Pons (tissue), 1 donor: ENCODE results near the gene PDE9A.
A peak's percentile ranks its signal among the peaks of the same experiment; 100 is the strongest.

ENCODE experiments used
- DNase-seq: peaks from one replicate; pipeline ENCODE4 v3.0.0-alpha.2; 2016; ENCODE audit warnings: low spot score

PDE9A gene

GRCh38 chr21:42644223-42645208 lies 8.9 kb upstream of the PDE9A start:
- no peak for DNase-seq

DNA sequence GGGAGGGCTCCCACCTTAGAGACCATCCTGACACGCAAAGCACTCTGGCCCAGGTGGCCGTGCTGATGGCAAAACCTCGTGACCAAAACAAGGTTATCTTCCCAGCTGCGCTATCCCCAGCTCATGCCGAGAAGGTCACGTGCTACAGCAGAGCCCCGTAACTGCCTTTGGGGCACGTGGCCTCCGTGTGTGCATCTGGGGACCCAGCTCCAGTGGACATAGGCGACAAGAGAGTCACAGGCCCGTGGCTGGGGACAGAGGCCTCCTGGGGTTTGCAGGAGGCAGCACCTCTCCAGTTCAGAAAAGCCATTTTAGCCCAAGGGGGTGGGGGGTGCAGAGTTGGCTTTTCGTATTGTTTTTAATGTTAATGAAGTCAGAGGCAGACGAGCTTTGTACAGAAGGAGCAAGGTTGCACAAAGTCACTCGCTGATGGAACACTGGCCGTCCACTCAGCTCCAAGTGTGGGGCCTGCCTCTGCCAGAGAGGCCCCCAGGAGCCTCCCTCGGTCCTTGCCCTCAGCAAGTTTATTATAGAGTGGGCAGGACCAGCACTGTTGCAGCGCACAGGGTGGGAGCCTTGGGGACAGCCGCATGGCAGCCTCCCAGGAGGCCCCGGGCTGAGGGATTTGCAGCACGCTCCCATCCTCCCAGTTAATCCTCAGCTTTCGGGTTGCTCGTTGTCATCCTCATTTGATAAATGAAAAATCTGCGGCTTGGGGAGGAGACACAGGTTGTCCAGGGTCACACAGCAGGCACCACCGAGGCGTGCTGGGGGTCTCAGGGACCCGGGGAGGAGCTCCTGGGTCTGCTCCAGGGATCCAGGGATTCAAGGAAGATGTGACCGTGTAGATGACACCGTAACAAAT lies 8.0 kb upstream of the PDE9A start:
- DNase-seq, result no peak

GRCh38 chr21:42646076-42646825 lies 7.2 kb upstream of the PDE9A start:
- DNase-seq, result no peak

DNA sequence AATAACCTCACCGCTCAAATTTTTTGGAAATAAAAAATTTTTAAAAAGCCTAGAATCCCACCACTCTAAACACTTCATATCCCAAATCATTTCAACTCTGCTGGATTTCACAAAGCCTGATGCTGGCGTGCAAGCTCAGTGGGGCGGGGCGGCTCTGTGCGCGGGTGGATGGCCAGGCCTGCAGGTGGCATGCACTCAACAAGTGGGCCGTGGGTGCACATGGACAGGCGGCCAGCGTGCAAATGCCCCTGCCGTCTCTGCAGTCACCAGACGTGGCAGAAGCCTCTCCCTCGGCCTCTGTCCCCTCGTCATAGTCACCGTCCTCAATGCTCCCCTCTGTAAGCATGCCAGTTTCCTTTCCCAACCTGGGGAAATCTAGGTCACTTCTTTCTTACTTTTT lies 6.6 kb upstream of the PDE9A start:
- DNase-seq, result no peak

DNA sequence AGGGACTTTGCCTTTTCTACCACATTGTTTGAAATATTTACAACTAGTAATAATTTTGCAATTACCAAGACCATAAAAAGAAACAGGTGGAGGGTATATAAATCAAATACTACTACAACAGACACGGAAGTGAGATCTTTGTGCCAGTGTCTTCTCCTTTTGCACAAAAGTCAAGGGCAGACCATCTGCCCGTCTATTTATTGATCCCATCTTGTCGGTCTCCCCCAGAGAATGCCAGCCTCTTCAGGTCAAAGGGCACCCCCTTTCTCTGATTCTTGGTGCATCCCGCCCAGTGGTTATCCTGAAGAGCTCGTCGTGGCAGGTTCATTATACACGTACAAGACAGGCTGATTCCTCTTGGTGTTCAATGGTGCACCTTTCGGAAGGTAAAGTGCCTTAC lies 4.8 kb upstream of the PDE9A start:
- no peak for DNase-seq

DNA sequence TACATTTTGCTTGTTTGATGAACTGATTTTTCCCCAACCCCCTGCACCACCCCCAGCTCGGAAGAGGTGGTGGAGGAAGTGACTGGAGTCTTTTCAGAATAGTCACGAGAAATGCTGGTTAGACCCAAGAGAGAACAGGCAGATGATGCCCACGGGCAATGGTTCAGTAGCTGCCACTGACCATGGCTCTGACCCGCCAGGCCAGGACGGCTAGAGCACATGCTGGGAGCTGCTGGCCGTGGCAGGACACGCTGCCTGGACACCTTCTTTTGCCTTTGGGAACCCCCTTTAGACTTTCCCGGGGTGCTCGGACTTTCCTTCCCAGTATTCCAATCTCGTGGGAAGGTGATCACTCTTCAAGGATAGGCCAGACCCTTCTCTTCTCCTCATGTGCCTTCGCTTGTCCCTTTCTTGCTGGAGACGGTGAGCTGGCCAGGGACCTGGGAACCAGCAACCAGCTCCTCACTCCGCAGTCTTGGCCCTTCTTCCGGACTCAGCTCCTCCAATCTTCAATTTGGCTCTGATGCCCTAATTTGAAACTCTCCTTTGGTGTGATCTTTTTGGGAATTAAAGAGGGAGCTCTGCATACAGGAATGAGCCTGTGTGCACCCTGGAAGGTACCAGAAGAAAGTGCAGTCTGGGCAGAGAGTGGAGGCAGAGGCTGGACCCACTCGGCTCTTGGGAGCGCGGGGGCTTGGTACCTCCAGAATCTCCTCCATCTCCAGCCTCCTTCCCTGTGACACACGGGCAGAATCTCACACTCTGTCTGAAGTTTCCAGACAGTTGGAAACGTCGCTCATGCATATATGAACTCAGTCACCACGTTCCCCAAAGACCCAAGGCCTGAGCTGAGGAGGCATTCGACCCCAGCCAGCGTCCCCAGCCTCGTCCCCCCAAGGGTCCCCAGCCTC lies 4.0 kb upstream of the PDE9A start:
- DNase-seq, result no peak

- DNase-seq, result no peak
These were observed 3.4 kb upstream of the PDE9A start for GRCh38 chr21:42650033-42650370.

- no peak for DNase-seq
These were observed 2.7 kb upstream of the PDE9A start for GRCh38 chr21:42650441-42651421.

- DNase-seq, result no peak
These were observed 1.7 kb upstream of the PDE9A start for GRCh38 chr21:42651515-42652401.

GRCh38 chr21:42652527-42653230 lies 742 bp upstream of the PDE9A start:
- peak; percentile 79 for DNase-seq

DNA sequence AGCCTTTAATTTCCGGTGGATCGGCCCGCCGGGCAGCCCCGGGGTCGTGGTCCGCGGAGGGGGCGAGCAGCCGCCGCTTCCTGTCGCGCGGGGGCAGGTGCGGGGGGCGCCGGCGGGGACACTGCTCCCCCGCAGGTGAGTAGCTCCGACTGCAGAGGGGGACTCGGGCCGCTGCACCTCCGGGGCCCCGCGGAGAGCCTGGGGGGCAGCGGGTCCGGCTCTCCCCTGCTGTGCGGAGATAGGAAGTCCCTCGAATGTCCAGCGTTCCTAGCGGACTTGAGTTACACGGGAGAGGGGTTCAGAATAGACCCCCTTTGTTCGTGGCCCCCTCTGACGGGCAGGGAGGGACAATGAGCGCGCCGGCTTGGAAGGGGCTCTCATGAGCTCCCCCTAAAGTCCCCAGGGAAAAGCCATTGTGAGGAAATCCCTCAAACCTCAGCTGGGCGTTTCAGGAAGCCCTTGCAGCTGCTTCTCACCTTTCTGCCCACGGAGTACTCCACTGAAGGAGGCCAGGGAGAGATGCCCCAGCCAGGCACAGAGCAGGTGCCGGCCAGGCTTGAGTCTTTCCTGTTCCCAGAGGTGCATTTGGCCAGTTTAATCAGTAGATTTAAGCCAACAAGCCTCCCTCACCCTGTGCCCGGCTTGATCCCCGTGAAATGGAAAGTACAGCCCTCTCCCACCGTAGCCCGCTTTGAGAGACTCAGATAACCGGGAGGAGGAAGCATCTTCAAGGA lies 925 bp downstream of the PDE9A start:
- DNase-seq, result peak; percentile 35

DNA sequence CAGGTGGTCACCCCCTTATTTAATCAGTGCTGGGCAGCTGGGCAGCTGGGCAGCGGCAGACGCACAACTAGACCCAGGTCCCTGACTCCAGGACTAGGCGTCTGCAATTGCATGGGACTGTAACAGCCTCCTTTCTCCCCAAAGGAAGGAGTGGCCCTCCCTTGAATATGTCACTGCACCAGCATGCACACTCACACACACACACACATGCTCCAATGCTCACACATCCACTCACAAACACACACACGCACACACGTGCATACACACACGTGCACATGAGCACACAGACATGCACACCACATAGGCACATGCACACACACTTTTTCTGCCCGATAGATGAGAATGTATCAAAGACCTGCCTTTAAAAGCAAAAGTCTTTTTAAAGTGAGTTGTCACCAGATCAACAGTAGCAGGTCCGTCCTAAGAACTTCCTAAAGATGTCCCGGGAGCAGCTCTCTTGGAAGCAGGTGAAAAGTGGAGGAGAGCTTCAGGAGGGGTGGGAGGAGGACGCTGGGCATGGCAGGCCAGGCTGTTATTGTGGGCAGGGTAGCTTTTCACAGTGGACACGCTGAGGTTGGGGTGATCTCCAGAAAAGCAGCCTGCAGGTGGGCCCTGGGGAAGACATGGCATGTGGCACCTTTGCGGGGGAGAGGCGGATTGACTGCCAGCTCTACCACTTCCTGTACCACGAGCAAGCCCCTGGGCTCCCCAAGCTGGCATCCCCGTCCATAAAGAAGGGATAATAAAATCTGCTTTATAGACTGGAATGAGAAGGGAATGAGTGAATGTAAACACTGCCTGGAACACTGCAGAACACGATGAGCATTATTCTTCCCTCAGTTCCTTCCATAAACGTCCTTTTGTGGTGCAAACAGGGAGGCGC lies 1.7 kb downstream of the PDE9A start:
- DNase-seq, result no peak

DNA sequence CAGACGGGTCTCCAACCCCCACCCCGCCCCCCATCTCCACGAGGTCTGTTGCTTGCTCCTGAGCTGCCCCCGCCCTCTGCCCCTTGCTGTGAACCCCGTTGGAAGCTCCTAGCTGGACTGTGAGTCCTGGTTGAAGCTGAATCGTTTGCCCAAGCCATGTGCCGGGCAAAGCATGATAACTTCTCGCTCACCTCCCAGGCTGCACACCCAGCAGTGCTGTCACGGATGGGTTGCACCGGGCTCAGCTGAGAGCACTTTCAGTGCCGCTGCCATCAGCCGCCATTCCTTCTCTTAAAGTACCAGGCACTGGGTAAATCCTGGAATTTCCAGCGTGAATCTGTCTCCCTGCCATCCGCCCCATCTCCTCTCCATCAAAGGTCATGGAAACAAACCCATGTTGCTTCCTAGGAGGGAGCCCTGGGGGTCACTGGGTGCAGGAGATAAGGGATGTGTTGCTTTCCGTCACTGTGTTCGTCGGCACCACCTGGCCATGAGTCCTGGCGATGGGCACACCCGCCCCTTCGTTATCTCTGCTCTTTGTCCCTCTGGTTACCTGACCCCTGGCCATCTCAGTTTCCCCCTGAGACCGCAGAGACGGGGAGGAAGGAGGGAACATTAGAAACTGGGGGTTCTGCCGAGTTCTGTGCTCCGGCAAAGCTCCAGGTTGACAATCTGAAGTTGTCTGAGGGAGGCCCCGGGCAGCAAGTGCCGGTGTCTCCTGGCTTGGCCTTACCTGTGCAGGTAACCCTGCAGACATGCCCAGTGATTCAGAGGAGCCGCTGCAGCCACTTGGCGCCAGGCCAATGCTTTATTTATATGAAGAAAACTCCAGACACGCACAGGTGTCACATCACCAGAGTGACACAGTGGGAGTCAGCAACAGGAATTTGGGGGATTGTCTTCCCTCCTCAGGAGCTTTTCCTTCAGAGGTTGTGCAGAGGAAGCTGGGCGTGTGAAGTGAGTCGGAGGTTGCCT lies 2.7 kb downstream of the PDE9A start:
- no peak for DNase-seq

DNA sequence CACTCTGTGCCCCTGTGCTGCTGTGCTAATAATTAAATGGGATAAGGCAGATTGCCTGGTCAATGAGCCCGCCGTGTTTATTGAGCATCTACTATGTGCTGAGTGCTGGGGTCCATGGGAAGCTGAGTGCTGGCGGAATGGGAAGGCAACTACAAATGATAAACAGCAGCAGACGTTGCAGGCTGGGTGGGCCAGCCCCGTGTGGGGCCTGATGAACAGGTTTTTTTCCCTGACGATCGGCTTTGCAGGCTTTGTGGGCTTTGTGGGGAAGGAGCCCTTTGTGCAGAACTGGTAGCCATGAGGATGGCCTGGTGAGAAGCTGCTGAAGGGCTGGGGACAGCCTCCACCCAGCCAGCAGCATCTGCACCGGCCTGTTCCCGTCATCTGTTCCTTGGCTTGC lies 3.5 kb downstream of the PDE9A start:
- DNase-seq, result no peak

GRCh38 chr21:42657676-42658319 lies 4.4 kb downstream of the PDE9A start:
- DNase-seq, result no peak
